Activated CD8-positive, alpha-beta T cell treated with anti-CD3 and anti-CD28 coated beads for 36 hours (primary cell): ENCODE results near the gene RASGRF2. TPM values are rescaled to one million over a fixed set of nuclear protein-coding genes. Genes with fewer than 3 reads are reported as not detected.

Experiments used
- ATAC-seq: fragments of 200-7000 bp; cut with Tn5 transposase; one replicate; pipeline ENCODE4 v1.10.0; 2021; ENCODE audit warnings: mild to moderate bottlenecking, moderate library complexity
- CTCF ChIA-PET: fragments of 350-600 bp; sonication (Branson Sonifier 250); formaldehyde crosslinking; loops from one replicate; lab custom pipeline; 2021; ENCODE audit warnings: antibody characterized with exemption; lab: Charles Lee
- POLR2A ChIA-PET: fragments of 350-600 bp; sonication (Branson Sonifier 250); formaldehyde crosslinking; loops from one replicate; lab custom pipeline; 2021; ENCODE audit warnings: antibody characterized with exemption; lab: Charles Lee
- DNase-seq: peaks from one replicate; pipeline ENCODE4 v3.0.0-alpha.2; 2020
- H3K27ac Mint-ChIP-seq: one replicate; pipeline ENCODE4 v1.8.0; 2021; ENCODE audit warnings: mild to moderate bottlenecking, mixed read lengths
- H3K27me3 Mint-ChIP-seq: one replicate; pipeline ENCODE4 v1.8.0; 2021; ENCODE audit warnings: mixed read lengths
- H3K36me3 Mint-ChIP-seq: one replicate; pipeline ENCODE4 v1.8.0; 2021; ENCODE audit warnings: low read depth, mixed read lengths
- H3K4me1 Mint-ChIP-seq: one replicate; pipeline ENCODE4 v1.8.0; 2021; ENCODE audit warnings: low read depth, mixed read lengths
- H3K4me3 Mint-ChIP-seq: one replicate; pipeline ENCODE4 v1.8.0; 2021; ENCODE audit warnings: mild to moderate bottlenecking, moderate library complexity, mixed read lengths
- H3K9me3 Mint-ChIP-seq: one replicate; pipeline ENCODE4 v1.8.0; 2021; ENCODE audit warnings: mixed read lengths
- intact Hi-C: fragments of 100-400 bp; cut with micrococcal nuclease; formaldehyde crosslinking; loops from one replicate; pipeline ENCODE4 v1.10.0; 2022
- total RNA-seq, 2 experiments: library from RNA; stranded (reverse); gene quantifications; one replicate each; pipeline ENCODE4 v1.2.3, GENCODE V29; 2021
- TF ChIP-seq, protein P1 (sequence below): fragments of 200-600 bp; IDR thresholded peaks from one replicate; pipeline ENCODE4 v1.8.0; 2022; ENCODE audit warnings: antibody characterized with exemption, mild to moderate bottlenecking

Gene RASGRF2
- total RNA-seq, 2 experiments from 2014 or later = 14.9 to 15.8 TPM

DNA sequence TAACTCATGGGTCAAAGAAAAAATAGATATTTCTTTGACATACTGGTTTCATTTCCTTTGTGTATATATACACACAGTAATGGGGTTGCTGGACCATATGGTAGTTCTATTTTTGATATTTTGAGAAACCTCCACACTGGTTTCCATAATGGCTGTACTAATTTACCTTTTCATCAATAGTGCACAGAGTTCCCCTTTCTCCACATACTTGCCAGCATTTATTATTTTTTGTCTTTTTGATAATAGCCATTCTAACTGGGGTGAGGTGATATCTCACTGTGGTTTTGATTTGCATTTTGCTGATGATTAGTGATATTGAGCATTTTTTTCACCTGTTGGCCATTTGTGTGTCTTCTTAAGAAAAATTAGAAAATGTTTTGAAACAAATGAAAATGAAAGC lies 194.6 kb downstream of the RASGRF2 start:
- POLR2A ChIA-PET = no interaction called here

DNA sequence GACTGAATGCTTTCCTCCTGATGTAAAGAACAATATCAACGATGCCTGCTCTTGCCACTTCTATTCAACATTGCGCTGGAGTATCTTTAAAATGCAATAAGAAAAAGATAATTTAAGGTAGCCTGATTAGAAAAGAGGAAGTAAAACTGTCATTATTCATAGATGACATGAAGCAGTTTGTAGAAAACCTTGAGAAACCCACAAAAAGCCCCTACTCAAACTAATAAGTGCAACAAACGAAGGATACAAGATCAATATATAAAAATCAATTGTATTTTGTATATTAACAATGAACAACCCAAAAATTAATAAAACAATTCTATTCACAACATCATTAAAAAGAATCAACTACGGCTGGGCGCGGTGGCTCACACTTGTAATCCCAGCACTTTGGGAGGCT lies 196.6 kb downstream of the RASGRF2 start:
- Mint-ChIP-seq H3K9me3 (peaks cover 13% of the 10 kb centered on the region), H3K4me1 (no peaks in the 10 kb centered on the region), H3K4me3 (no peak overlapping the region), H3K27ac (no peak overlapping the region), H3K27me3 (no peaks in the 10 kb centered on the region), H3K36me3 (peaks cover 24% of the 10 kb centered on the region)
- no peak for ATAC-seq
- no peak for DNase-seq
- POLR2A ChIA-PET = no interaction called here
- CTCF ChIA-PET = no interaction called here
- TF ChIP-seq, protein P1, sequence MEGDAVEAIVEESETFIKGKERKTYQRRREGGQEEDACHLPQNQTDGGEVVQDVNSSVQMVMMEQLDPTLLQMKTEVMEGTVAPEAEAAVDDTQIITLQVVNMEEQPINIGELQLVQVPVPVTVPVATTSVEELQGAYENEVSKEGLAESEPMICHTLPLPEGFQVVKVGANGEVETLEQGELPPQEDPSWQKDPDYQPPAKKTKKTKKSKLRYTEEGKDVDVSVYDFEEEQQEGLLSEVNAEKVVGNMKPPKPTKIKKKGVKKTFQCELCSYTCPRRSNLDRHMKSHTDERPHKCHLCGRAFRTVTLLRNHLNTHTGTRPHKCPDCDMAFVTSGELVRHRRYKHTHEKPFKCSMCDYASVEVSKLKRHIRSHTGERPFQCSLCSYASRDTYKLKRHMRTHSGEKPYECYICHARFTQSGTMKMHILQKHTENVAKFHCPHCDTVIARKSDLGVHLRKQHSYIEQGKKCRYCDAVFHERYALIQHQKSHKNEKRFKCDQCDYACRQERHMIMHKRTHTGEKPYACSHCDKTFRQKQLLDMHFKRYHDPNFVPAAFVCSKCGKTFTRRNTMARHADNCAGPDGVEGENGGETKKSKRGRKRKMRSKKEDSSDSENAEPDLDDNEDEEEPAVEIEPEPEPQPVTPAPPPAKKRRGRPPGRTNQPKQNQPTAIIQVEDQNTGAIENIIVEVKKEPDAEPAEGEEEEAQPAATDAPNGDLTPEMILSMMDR = no peak
- intact Hi-C loops = no loop called here

More for the DNA sequence above, 194.6 kb downstream of the RASGRF2 start:
- peaks cover 13% of the 10 kb centered on the region for H3K9me3 Mint-ChIP-seq
- DNase-seq = no peak
- intact Hi-C loops = no loop called here
- no peak for ATAC-seq
- CTCF ChIA-PET = no interaction called here
- no peak overlapping the region for H3K27ac Mint-ChIP-seq
- no peaks in the 10 kb centered on the region for H3K27me3 Mint-ChIP-seq
- no peaks in the 10 kb centered on the region for H3K4me1 Mint-ChIP-seq
- TF ChIP-seq, protein P1 = no peak
- H3K4me3 Mint-ChIP-seq = no peak overlapping the region
- peaks cover 27% of the 10 kb centered on the region for H3K36me3 Mint-ChIP-seq

DNA sequence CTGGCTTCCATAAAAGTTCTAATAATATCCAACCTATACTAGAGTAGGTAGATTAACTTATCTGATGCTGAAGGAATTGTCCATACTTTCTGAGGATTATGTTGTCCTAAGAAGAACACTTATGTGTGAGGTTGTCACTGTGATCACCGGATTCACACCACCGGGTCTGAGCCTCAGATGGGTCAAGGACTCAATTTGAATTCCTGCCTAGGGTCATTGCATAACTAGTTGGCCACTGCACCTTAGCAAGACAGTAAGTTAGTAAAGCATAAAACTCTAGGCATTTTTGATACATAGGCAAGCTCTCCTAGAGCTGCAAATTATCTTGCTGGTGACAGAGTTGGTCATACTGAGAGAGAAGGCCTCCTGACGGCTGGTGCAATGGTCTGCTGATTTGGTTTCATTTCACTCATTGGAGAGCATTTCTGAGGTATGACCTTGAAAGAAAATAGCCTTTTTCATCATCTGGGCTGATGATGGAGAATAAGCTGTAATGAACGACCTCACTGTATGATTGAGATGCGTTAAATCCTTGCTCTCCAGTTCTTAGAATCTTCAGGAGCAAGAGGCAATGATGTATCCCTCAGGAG lies 200.9 kb downstream of the RASGRF2 start:
- Mint-ChIP-seq H3K4me1 (peaks cover 16% of the 10 kb centered on the region), H3K27ac (no peak overlapping the region), H3K9me3 (peaks cover 2% of the 10 kb centered on the region), H3K4me3 (no peak overlapping the region), H3K36me3 (peaks cover 7% of the 10 kb centered on the region), H3K27me3 (no peaks in the 10 kb centered on the region)
- intact Hi-C loops = no loop called here
- ChIA-PET CTCF (interaction anchor here (0.9 to 1.3 kb wide), 3 partner anchors 16 to 182 kb away, joined by 3 read pairs; no protein-coding TSS in a partner anchor), POLR2A (no interaction called here)
- DNase-seq = no peak
- TF ChIP-seq, protein P1 = no peak
- no peak for ATAC-seq

DNA sequence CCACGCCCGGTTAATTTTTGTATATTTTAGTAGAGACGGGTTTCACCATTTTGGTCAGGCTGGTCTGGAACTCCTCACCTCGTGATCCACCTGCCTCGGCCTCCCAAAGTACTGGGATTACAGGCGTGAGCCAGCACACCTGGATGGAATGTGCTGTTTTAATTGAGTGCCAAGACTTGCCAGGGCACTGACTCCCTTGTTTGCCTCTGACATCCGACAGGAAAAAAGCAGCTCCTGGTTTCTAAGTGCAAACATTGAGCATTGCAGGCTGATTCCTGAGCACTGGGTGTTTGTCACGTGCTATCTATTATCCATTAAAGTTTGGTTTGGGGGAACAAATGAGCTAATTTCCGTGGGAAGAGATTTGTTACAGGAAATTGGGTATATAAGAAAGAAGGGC lies 202.3 kb downstream of the RASGRF2 start:
- ATAC-seq (no peak), DNase-seq (no peak)
- ChIA-PET CTCF (interaction anchor here (0.7 to 2.1 kb wide), 2 partner anchors 14 to 119 kb away, joined by 3 to 5 read pairs; no protein-coding TSS in a partner anchor), POLR2A (no interaction called here)
- Mint-ChIP-seq H3K36me3 (peaks cover under 1% of the 10 kb centered on the region), H3K9me3 (no peaks in the 10 kb centered on the region), H3K4me1 (peaks cover 16% of the 10 kb centered on the region), H3K27me3 (no peaks in the 10 kb centered on the region), H3K27ac (no peak overlapping the region), H3K4me3 (no peak overlapping the region)
- intact Hi-C loops = no loop called here
- TF ChIP-seq, protein P1 = no peak

DNA sequence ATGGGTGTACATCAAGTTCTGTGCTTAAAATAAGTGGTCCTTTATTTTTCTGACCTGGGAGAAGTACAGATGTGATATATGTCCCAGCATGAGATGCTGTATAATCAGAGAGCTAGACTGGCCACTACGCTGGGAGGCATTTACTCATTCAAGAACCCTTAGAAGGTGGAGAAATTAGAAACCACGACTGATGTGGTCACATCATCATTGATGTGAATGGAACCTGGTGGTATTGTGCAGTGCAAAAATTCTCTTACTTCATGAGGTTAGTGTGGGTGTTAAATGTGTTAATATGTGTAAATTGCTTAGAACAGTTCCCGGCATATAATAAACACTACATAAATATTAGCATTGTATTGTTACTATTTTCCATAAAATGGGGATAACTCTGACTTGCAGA lies 203.5 kb downstream of the RASGRF2 start:
- Mint-ChIP-seq H3K27ac (no peak overlapping the region), H3K36me3 (peaks cover 2% of the 10 kb centered on the region), H3K4me1 (peaks cover 16% of the 10 kb centered on the region), H3K9me3 (no peaks in the 10 kb centered on the region), H3K4me3 (no peak overlapping the region), H3K27me3 (no peaks in the 10 kb centered on the region)
- peak; percentile 67 for ATAC-seq
- CTCF ChIA-PET = interaction anchor here (0.7 to 2.1 kb wide), 7 partner anchors 13 to 476 kb away, joined by 3 to 7 read pairs (median 3); no protein-coding TSS in a partner anchor
- TF ChIP-seq, protein P1 = no peak
- POLR2A ChIA-PET = interaction anchor here (1.1 kb wide), 1 partner anchor 331 kb away, joined by 3 read pairs; no protein-coding TSS in a partner anchor
- intact Hi-C loops = no loop called here
- DNase-seq = peak; percentile 36
